ENCODE results near the gene ZNRF4. TPM values are rescaled to one million over a fixed set of nuclear protein-coding genes. Genes with fewer than 3 reads are reported as not detected.

ZNRF4 gene
- total and polyA plus RNA-seq, 2 experiments from 2014 or later: not detected

GRCh38 chr19:5434351-5434917 is 20.8 kb upstream of the ZNRF4 start:
- Mint-ChIP-seq H3K4me3 (no peak overlapping the region), H3K4me1 (peaks cover 25% of the 10 kb centered on the region), H3K9me3 (no peaks in the 10 kb centered on the region), H3K27ac (no peak overlapping the region), H3K36me3 (ENCODE audit: low read depth) (no peaks in the 10 kb centered on the region; the same call in 2 of the 3 replicates), H3K27me3 (ENCODE audit: insufficient read depth, low read depth, poor library complexity) (peaks cover 27% of the 10 kb centered on the region)
- ATAC-seq (no peak), DNase-seq (ENCODE audit: low spot score) (no peak)
- no peak overlapping the region for H3K27ac ChIP-seq (ENCODE audit: low read depth)
- H4K20me1 ChIP-seq (replicated peaks; ENCODE audit: insufficient read depth): no peaks in the 10 kb centered on the region
- H2AFZ ChIP-seq: no peak overlapping the region
- H3K9me2 ChIP-seq (ENCODE audit: insufficient read depth): no peaks in the 10 kb centered on the region
- peaks cover 10% of the 10 kb centered on the region; the same call in 1 of the 2 replicates for H3K4me1 ChIP-seq (ENCODE audit: insufficient read depth)
- no peaks in the 10 kb centered on the region for H3F3A ChIP-seq (replicated peaks; ENCODE audit: low read depth)
- no peak for TF ChIP-seq EZH2 (IDR thresholded peaks at IDR 0.05; ENCODE audit: low read depth, unreplicated experiment)
- TF ChIP-seq ZNF331 (CRISPR knock-in tag; IDR thresholded peaks at IDR 0.05; ENCODE audit: low read depth): no peak
- TF ChIP-seq POLR2AphosphoS5 (IDR thresholded peaks at IDR 0.05; ENCODE audit: low read depth): no peak
- no peak for TF ChIP-seq ETS1 (IDR thresholded peaks at IDR 0.05)
- no peak for TF ChIP-seq REST (IDR thresholded peaks at IDR 0.05; ENCODE audit: unreplicated experiment)
- no peak for TF ChIP-seq ZNF462 (CRISPR knock-in tag; IDR thresholded peaks at IDR 0.05)
- no peak for TF ChIP-seq ZNF114 (CRISPR knock-in tag; IDR thresholded peaks at IDR 0.05)
- TF ChIP-seq CTCF (conservative IDR thresholded peaks at IDR 0.05; ENCODE audit: low read depth in 2 of 2): no peak
- no peak for TF ChIP-seq CREB1 (CRISPR knock-in tag; IDR thresholded peaks at IDR 0.05; ENCODE audit: low read depth)
- TF ChIP-seq STAT1 (IDR thresholded peaks at IDR 0.05; ENCODE audit: unreplicated experiment): no peak
- TF ChIP-seq JUNB (IDR thresholded peaks at IDR 0.05; ENCODE audit: unreplicated experiment): no peak
- no peak for TF ChIP-seq NANOG (IDR thresholded peaks at IDR 0.05; ENCODE audit: borderline replicate concordance)
- TF ChIP-seq EZH2phosphoT487 (IDR thresholded peaks at IDR 0.05; ENCODE audit: unreplicated experiment): no peak
- peaks cover 23% of the 10 kb centered on the region; the same call in 1 of the 2 replicates for H3K27me3 ChIP-seq (ENCODE audit: insufficient read depth)
- no peak overlapping the region for H3K4me3 ChIP-seq
- H3K36me3 ChIP-seq (ENCODE audit: insufficient read depth): no peaks in the 10 kb centered on the region
- no peaks in the 10 kb centered on the region for H3K79me2 ChIP-seq (replicated peaks; ENCODE audit: insufficient read depth)
- peak overlapping the region; percentile 57; the same call in 1 of the 2 replicates for H3K4me2 ChIP-seq
